CD4-positive, alpha-beta T cell treated with Interferon alpha-2 for 1 hour (primary cell): ENCODE measurements around the gene IL13RA1.
A peak's percentile ranks its signal among the peaks of the same experiment; 100 is the strongest.
"Not testable (repeated sequence)": the region's sequence is repeated elsewhere in the genome, so short reads cannot be mapped to it uniquely, and the experiment has no call there.

Experiments
- DNase-seq, 2 donors: peaks; one replicate each; pipeline ENCODE4 v3.0.0-alpha.2; 2020 to 2022

Gene IL13RA1

GRCh38 chrX:118780911-118781310 lies 53.5 kb downstream of the IL13RA1 start:
- DNase-seq, result no peak

- no peak for DNase-seq
Observed at GRCh38 chrX:118795528-118796280, 68.3 kb downstream of the IL13RA1 start.

GRCh38 chrX:118802857-118803256 lies 75.5 kb downstream of the IL13RA1 start:
- no peak for DNase-seq

- DNase-seq, result peak; percentile 35 to 39
Observed at GRCh38 chrX:118807151-118808017, 80.0 kb downstream of the IL13RA1 start.

GRCh38 chrX:118817257-118817656 lies 89.9 kb downstream of the IL13RA1 start:
- DNase-seq, result not testable (repeated sequence)

GRCh38 chrX:118823263-118824172 lies 96.1 kb downstream of the IL13RA1 start, which contains the start of gene ZCCHC12:
Gene ZCCHC12 (plus strand): TSS chrX:118823824. CDS start chrX:118825245, 1,421 bp downstream.
- peak; percentile 38 to 43 for DNase-seq

GRCh38 chrX:118824173-118824730 lies 96.8 kb downstream of the IL13RA1 start:
- DNase-seq, result no peak

- no peak for DNase-seq
Observed at GRCh38 chrX:118825227-118825626, 97.8 kb downstream of the IL13RA1 start.

GRCh38 chrX:118839334-118839958 lies 112.0 kb downstream of the IL13RA1 start:
- DNase-seq, result peak; percentile 50 to 65
